IPS-20b (cell line): ENCODE results near the gene CASP9.

Experiments used
- H3K27ac ChIP-seq: one replicate; pipeline ENCODE4 v1.5.1; 2013; ENCODE audit warnings: low read length
- H3K27me3 ChIP-seq: 2 replicates; pipeline ENCODE4 v1.6.1; 2013; ENCODE audit warnings: mild to moderate bottlenecking, low read length, inconsistent platforms; ENCODE audit not compliant: insufficient read depth
- H3K36me3 ChIP-seq: 2 replicates; pipeline ENCODE4 v1.6.1; 2013; ENCODE audit warnings: low read depth, mild to moderate bottlenecking, inconsistent platforms, low read length, moderate library complexity; ENCODE audit not compliant: insufficient read depth
- H3K4me1 ChIP-seq: 2 replicates; pipeline ENCODE4 v1.6.1; 2013; ENCODE audit warnings: mild to moderate bottlenecking, control low read depth, inconsistent platforms, low read length, moderate library complexity; ENCODE audit not compliant: insufficient read depth
- H3K4me3 ChIP-seq: 2 replicates; pipeline ENCODE4 v1.5.1; 2013; ENCODE audit warnings: mild to moderate bottlenecking, low read length, inconsistent platforms
- H3K9ac ChIP-seq: 2 replicates; pipeline ENCODE4 v1.6.1; 2013; ENCODE audit warnings: low read depth, mild to moderate bottlenecking, inconsistent platforms, low read length, moderate library complexity
- H3K9me3 ChIP-seq: 2 replicates; pipeline ENCODE4 v1.6.1; 2013; ENCODE audit warnings: mild to moderate bottlenecking, low read depth, low read length, inconsistent platforms; ENCODE audit not compliant: insufficient read depth

CASP9 gene

DNA sequence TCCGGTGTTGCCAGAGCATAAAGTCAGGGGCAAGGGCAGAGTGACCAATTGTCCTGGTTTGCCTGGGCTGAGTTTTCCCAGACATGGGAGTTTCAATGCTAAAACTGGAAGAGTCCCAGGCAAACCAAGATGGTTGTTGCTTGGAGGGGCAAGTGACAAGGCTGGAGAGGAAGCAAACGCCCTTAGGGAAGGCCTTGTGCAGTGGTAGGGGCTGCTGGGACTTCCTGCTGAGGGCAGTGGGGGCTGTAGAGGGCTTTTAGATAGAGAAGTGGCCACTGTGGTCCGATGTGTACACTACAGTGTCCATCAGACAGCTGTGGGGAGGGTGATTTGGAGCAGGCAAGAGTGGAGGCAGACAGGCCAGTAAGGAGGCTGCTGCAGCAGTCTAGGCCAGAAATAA lies 74.4 kb downstream of the CASP9 start:
- Histone ChIP-seq H3K4me1 (no peaks in the 10 kb centered on the region), H3K9me3 (no peaks in the 10 kb centered on the region), H3K4me3 (no peak overlapping the region), H3K36me3 (no peaks in the 10 kb centered on the region), H3K27me3 (no peaks in the 10 kb centered on the region), H3K9ac (no peak overlapping the region), H3K27ac (no peak overlapping the region)

DNA sequence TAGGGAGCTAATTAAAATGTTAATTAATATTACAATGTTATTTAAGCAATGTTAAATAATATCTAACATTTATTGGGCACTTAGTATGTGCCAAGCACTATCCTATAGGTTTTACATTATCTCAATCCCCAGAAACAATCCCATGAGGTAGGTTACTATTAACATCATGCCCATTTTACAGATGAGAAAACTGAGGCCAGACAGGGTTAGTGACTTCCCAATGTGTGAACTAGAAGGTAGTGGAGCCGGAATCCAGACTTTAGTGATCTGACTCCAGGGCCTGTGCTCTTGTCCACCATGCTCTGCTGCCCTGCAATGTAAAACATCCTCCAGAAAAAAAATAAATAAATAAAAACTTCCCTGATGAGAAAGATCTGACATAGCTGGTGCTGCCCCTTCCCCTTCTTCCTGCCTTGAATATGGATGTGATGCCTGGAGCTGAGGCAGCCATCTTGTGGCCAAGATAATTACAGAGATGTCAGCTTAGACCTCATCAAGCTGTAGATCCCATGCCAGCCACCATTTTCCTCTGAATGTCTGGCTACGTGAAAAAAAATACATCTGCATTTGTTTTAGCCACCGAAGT lies 75.0 kb downstream of the CASP9 start:
- no peak overlapping the region for H3K9ac ChIP-seq
- H3K27me3 ChIP-seq, result no peaks in the 10 kb centered on the region
- no peaks in the 10 kb centered on the region for H3K4me1 ChIP-seq
- H3K9me3 ChIP-seq, result no peaks in the 10 kb centered on the region
- H3K27ac ChIP-seq, result no peak overlapping the region
- H3K36me3 ChIP-seq, result no peaks in the 10 kb centered on the region
- no peak overlapping the region for H3K4me3 ChIP-seq

DNA sequence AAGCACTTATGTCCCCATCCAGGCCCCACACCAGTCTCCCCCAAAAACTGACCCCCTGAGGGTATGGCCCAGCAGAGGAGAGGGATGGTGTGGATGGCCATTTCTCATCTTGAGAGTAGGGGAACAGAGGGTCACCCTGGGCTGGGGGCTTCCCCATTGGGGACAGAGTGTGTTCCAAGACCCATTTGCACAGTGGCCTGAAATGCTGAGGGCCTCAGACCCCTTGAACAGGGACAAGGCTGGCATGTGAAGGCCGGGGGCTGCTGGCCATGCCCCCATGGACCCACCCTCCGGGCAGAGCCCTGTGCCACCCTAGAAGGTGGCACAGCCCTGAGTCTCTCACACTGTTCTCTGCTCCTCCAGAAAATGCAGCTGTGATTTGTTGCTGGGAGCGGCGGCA lies 77.8 kb downstream of the CASP9 start:
- Histone ChIP-seq H3K36me3 (no peaks in the 10 kb centered on the region), H3K9ac (no peak overlapping the region), H3K9me3 (no peaks in the 10 kb centered on the region), H3K4me3 (no peak overlapping the region), H3K4me1 (no peaks in the 10 kb centered on the region), H3K27ac (no peak overlapping the region), H3K27me3 (no peaks in the 10 kb centered on the region)

DNA sequence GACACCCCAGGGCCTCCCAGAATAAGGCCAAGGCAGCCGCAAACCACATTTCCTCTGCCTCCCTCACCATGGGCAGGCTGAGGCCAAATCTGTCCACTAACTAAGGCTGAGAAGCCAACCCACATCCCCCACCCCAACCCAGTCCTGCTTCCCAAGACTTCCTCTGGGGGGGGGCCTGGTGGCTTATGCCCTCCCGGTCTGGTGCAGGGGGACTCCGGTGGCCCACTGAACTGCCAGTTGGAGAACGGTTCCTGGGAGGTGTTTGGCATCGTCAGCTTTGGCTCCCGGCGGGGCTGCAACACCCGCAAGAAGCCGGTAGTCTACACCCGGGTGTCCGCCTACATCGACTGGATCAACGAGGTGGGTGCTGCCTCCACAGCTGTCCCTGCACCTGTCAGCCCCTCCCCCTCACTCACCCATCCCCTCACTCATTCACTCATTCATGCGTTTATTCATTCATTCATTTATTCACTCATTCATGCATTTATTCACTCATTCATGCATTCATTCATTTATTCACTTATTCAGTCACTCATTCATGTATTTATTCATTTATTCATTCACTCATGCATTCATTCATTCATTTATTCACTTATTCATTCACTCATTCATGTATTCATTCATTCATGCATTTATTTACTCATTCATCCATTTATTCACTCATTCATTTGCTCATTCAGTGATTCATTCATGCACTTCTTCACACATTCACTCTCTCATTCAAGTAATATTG lies 78.5 kb downstream of the CASP9 start:
- Histone ChIP-seq H3K27me3 (no peaks in the 10 kb centered on the region), H3K4me1 (no peaks in the 10 kb centered on the region), H3K4me3 (no peak overlapping the region), H3K36me3 (no peaks in the 10 kb centered on the region), H3K27ac (no peak overlapping the region), H3K9me3 (no peaks in the 10 kb centered on the region), H3K9ac (no peak overlapping the region)

DNA sequence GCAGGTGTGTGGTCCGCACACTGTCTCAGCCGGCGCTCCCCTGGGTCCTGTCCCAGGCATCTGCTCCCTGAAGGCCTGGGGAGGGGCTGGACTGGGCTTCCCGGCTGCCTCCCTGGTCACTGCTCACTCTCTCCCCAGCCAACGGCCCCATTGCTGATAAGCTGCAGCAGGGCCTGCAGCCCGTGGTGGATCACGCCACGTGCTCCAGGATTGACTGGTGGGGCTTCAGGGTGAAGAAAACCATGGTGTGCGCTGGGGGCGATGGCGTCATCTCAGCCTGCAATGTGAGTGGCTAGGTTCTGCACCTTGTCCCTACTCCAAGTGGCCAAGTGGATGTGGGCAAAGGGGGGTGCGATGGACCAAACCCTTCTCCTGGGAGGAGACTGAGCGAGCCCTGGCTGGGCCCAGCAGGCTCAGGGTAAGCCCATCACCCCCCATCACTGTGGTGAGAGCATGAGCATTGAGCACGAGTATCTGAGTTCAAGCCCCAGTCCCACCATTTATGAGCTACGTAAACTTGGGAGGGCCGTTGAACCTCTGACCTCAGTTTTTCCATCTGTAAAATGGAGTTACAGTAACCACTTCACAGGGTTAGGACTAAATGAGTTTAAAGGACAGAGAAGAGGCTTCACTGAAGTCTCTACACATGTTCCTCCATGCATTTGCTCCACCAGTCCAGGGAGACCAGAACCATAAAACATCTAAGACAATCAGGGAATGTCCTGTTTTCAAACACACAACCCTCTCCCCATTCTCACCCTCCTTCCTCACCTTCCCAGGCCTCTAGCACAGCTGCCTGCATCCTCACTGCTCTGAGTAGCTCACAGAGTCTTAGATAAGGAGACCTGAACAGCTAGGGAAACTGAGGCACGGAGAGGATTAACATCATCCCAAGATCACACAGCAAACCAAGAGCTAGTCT lies 79.3 kb downstream of the CASP9 start:
- H3K4me1 ChIP-seq, result no peaks in the 10 kb centered on the region
- no peak overlapping the region for H3K27ac ChIP-seq
- H3K4me3 ChIP-seq, result no peak overlapping the region
- no peak overlapping the region for H3K9ac ChIP-seq
- no peaks in the 10 kb centered on the region for H3K27me3 ChIP-seq
- H3K36me3 ChIP-seq, result no peaks in the 10 kb centered on the region
- H3K9me3 ChIP-seq, result no peaks in the 10 kb centered on the region

DNA sequence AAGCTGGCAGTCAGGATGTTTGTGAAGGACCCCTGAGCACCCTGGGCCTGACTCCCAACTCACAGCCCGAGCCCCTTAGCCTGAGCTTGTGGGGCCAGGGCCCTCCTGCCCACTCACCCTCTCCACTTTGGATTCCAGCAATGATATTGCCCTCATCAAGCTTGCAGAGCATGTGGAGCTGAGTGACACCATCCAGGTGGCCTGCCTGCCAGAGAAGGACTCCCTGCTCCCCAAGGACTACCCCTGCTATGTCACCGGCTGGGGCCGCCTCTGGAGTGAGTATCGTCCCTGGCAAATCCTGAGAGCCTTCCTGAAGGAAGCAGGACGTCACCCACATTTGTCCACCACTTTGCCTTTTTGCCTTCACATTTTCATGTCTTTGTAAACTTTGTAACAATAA lies 80.7 kb downstream of the CASP9 start:
- H3K4me3 ChIP-seq, result no peak overlapping the region
- H3K27ac ChIP-seq, result no peak overlapping the region

DNA sequence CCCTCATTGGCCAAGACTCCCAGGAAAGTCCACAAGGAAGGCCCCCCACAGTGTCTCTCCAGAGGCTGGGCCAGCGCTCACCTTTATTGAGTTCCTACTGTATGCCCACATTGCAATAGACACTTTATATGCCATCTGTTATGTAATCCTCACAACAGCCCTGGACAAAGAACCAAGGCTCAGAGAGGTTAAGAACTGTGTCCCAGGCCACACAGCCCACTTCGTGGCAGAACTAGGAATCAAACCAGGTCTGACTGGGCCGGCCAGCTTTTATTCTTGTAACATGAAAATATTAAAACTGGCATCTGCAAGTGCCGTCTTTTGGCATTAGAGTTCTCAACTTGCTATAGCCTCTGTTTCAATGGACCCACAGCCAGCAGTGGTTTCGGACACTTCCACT lies 81.3 kb downstream of the CASP9 start:
- Histone ChIP-seq H3K9ac (no peak overlapping the region), H3K4me3 (no peak overlapping the region), H3K4me1 (no peaks in the 10 kb centered on the region), H3K9me3 (no peaks in the 10 kb centered on the region), H3K36me3 (no peaks in the 10 kb centered on the region), H3K27me3 (no peaks in the 10 kb centered on the region), H3K27ac (no peak overlapping the region)

More for the DNA sequence above, 80.7 kb downstream of the CASP9 start:
- Histone ChIP-seq H3K4me1 (no peaks in the 10 kb centered on the region), H3K36me3 (no peaks in the 10 kb centered on the region), H3K27me3 (no peaks in the 10 kb centered on the region), H3K9me3 (no peaks in the 10 kb centered on the region), H3K9ac (no peak overlapping the region)

DNA sequence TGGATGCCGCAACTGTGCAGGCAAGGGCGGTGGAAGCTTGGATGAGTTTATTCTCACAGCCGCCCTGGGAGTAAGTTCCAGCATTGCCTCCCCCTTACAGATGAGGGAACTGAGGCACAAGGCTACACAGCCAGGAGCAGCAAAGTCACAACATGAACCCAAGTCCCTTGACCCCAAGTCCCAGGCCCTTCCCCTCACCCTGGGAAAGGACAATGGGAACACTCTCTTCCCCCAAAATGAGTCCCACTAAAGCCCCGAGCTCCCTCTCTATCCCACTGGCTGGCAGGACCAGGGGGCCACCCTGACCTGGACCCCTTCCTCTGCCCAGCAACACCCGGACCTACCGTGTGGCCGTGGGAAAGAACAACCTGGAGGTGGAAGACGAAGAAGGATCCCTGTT lies 81.9 kb downstream of the CASP9 start:
- Histone ChIP-seq H3K36me3 (no peaks in the 10 kb centered on the region), H3K4me3 (no peak overlapping the region), H3K4me1 (no peaks in the 10 kb centered on the region), H3K9ac (no peak overlapping the region), H3K27me3 (no peaks in the 10 kb centered on the region), H3K9me3 (no peaks in the 10 kb centered on the region), H3K27ac (no peak overlapping the region)
